ENCODE measurements around the gene PTPRG. TPM values are rescaled to one million over a fixed set of nuclear protein-coding genes. Genes with fewer than 3 reads are reported as not detected.
A peak's percentile ranks its signal among the peaks of the same experiment; 100 is the strongest.

The PTPRG gene
- total RNA-seq, 2 donors from 2014 or later: 33.9 to 39.2 TPM

DNA sequence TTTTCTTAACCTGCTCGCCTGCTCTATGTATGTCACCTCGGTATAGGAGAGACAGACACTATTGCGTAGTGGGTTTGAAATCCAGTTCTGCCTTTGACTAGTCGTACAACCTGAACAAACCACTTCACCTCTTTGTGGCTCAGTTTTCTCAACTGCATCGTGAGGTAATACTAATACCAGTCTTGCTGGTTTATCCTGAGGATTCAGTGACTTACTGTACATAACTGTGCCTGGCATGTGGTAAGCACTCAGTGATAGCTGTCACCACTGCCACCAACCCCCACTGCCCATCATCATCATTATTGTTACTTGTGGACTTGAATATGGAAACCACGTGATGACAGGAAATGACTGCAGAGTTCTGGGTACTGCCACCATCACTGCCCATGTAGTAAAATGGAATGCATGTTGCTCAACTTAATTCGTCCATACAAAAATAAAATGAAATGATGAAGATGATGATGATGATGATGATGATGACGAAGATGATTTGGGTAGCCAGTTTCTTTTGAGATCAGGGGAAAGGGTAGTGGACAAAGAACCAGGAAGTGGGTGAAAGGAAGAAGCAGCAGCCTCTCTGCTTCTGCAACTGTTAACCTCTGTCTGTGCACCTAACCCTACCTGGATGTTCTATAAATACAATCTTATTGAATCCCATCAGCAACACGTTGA lies 583.9 kb downstream of the PTPRG start:
- peaks cover 0 to 16% of the 10 kb centered on the region in 2 donors for H3K4me1 ChIP-seq
- TF ChIP-seq, protein P1, sequence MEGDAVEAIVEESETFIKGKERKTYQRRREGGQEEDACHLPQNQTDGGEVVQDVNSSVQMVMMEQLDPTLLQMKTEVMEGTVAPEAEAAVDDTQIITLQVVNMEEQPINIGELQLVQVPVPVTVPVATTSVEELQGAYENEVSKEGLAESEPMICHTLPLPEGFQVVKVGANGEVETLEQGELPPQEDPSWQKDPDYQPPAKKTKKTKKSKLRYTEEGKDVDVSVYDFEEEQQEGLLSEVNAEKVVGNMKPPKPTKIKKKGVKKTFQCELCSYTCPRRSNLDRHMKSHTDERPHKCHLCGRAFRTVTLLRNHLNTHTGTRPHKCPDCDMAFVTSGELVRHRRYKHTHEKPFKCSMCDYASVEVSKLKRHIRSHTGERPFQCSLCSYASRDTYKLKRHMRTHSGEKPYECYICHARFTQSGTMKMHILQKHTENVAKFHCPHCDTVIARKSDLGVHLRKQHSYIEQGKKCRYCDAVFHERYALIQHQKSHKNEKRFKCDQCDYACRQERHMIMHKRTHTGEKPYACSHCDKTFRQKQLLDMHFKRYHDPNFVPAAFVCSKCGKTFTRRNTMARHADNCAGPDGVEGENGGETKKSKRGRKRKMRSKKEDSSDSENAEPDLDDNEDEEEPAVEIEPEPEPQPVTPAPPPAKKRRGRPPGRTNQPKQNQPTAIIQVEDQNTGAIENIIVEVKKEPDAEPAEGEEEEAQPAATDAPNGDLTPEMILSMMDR (IDR thresholded peaks at IDR 0.05): no peak
- no peak overlapping the region for H3K27ac ChIP-seq
- no peaks in the 10 kb centered on the region for H3K36me3 ChIP-seq
- H3K4me3 ChIP-seq: no peak overlapping the region
- no peaks in the 10 kb centered on the region for H3K9me3 ChIP-seq
- H3K27me3 ChIP-seq: no peaks in the 10 kb centered on the region
- no peak for DNase-seq (ENCODE audit: low spot score)

DNA sequence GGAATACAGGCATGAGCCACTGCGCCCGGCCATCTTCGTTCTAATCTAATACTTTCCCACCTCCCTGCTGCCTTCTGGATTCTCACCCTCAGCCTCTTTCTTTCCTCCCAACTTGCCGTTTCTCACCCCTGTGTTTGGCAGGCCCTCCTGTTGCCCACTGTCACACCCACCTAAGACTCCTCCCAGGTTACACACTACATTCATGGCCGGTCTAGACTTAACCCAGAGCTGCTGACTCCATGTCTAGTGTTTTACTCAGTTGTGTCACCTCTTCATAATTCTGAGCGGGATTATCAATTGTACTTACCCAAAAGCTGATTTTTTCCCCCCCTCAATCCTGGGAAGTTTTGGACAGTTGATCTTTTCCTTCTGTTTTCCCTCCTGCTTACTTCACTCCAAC lies 588.2 kb downstream of the PTPRG start:
- Histone ChIP-seq H3K36me3 (no peaks in the 10 kb centered on the region), H3K9me3 (no peaks in the 10 kb centered on the region), H3K27ac (peak overlapping the region; percentile 20 to 65), H3K4me1 (peaks cover 0 to 32% of the 10 kb centered on the region in 2 donors), H3K27me3 (no peaks in the 10 kb centered on the region), H3K4me3 (no peak overlapping the region)
- TF ChIP-seq, protein P1 (IDR thresholded peaks at IDR 0.05): no peak
- no peak for DNase-seq (ENCODE audit: low spot score)

DNA sequence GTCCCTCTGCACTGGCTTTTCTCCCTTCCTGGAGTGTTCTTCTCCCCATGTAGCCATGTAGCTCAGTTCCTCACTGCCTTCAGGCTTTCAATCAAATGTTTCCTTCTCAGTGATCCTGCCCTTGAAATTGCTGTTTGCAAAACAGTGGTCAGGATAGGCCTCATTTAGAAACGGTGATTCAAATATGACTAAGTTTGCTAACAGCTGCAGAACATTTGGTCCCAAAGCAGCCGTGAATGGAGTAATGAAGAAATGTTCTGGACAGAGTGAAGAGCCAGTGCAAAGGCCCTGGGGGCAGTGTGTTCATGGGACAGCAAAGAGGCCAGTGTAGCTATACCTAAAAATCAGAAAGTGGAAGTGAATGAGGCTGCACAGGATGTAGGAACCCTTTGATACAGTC lies 588.6 kb downstream of the PTPRG start:
- Histone ChIP-seq H3K27me3 (no peaks in the 10 kb centered on the region), H3K9me3 (no peaks in the 10 kb centered on the region), H3K4me1 (peaks cover 0 to 36% of the 10 kb centered on the region in 2 donors), H3K4me3 (no peak overlapping the region), H3K36me3 (no peaks in the 10 kb centered on the region), H3K27ac (peak overlapping the region; percentile 20 to 65)
- TF ChIP-seq, protein P1 (IDR thresholded peaks at IDR 0.05): no peak
- DNase-seq (ENCODE audit: low spot score): no peak

DNA sequence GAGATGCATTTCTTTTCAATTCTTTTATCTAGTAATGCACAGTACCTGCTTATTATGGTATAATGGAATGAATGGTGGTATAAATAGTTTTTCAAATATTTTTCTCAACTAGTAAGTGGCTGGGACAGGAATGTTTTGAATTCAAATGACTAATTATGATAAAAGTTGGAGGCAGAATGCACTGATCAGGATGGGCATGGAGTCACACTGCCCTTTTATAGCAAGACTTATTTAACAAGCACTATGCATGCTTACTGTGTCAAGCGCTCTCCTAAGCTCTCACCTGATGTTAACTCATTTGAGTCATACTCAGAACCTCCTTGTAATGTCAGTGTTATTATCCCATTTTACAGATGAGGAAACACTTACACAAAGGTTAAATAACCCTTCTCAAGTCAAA lies 590.2 kb downstream of the PTPRG start:
- no peaks in the 10 kb centered on the region for H3K36me3 ChIP-seq
- no peak overlapping the region for H3K4me3 ChIP-seq
- H3K27me3 ChIP-seq: no peaks in the 10 kb centered on the region
- no peaks in the 10 kb centered on the region for H3K9me3 ChIP-seq
- H3K27ac ChIP-seq: peak overlapping the region in 1 of 2 donors; percentile 52
- DNase-seq (ENCODE audit: low spot score): no peak
- peaks cover 0 to 45% of the 10 kb centered on the region in 2 donors for H3K4me1 ChIP-seq
- TF ChIP-seq, protein P1 (IDR thresholded peaks at IDR 0.05): no peak

DNA sequence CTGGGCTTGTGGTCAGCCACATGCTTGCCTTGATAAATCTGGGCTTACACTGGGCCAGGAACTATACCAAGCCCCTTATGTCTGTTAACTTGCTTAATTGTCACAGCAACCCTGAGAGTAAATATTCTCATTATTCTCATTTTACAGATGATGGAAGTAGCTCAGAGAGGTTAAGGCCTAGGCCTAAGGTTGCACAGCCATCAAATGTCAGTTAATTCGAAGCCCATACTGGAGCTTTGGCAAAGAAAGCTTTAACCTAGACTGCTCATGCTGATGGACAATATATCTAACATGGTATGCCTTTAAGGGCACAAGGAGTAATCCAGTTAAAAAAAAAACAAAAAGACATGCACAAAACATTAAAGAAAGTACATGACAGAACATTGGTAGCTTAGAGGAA lies 591.9 kb downstream of the PTPRG start:
- H3K27me3 ChIP-seq: no peaks in the 10 kb centered on the region
- DNase-seq (ENCODE audit: low spot score): no peak
- peak overlapping the region; percentile 21 to 52 for H3K27ac ChIP-seq
- no peaks in the 10 kb centered on the region for H3K9me3 ChIP-seq
- TF ChIP-seq, protein P1 (IDR thresholded peaks at IDR 0.05): no peak
- H3K36me3 ChIP-seq: no peaks in the 10 kb centered on the region
- peaks cover 0 to 50% of the 10 kb centered on the region in 2 donors for H3K4me1 ChIP-seq
- no peak overlapping the region for H3K4me3 ChIP-seq
